HG02852 (cell line): ENCODE data around the gene KMT2D.
"Not testable (repeated sequence)": the region's sequence is repeated elsewhere in the genome, so short reads cannot be mapped to it uniquely, and the experiment has no call there.

Experiments
- ATAC-seq: cut with Tn5 transposase; IDR thresholded peaks from one replicate; pipeline ENCODE4 v1.9.1; 2021; ENCODE audit warnings: mild to moderate bottlenecking, moderate library complexity; ENCODE audit not compliant: unreplicated experiment

The KMT2D gene

GRCh38 chr12:49089821-49090773, 29.5 kb upstream of the KMT2D start:
- ATAC-seq: no peak

GRCh38 chr12:49088932-49089330, 28.3 kb upstream of the KMT2D start:
- ATAC-seq: no peak

DNA sequence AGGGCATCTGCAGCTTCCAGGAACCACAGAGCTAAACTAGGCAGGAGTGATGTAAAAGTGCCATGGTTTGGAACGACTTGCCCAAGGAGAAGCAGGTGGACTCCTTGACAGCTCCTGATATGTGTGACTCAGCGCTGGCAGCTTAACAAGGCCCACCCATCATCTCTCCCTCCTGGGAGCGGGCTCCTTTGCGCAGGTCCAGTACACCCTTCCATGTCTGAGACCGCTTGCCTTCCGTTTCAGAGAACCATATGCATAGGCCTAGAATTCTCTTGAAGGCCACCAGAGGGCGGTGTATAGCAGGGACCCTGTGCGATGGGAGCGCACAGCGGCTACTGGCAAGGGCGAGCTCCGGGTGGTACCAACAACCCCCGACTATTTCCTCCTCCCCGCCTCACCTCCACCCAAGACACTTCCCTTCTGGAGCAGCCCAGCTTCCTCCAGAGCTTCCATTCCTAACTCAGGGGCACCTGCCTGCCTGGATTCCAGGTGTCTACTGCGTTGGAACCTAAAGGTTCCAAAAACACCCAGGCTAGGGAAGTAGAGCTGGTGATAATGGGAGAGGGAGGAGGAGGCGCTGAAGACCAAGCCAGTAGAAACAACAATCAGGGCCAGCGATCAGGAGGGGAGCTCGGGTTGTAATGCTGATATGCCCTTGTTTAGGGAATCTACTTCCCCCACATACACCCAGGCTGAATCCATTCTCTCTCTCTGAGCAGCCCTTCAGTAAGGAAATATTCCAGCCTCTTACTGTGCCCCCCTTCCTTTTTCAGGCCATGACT, 27.7 kb upstream of the KMT2D start:
- peak; percentile 77 for ATAC-seq

- ATAC-seq: no peak
Measured at GRCh38 chr12:49086116-49086515, 25.5 kb upstream of the KMT2D start.

GRCh38 chr12:49084438-49084837, 23.8 kb upstream of the KMT2D start:
- no peak for ATAC-seq

DNA sequence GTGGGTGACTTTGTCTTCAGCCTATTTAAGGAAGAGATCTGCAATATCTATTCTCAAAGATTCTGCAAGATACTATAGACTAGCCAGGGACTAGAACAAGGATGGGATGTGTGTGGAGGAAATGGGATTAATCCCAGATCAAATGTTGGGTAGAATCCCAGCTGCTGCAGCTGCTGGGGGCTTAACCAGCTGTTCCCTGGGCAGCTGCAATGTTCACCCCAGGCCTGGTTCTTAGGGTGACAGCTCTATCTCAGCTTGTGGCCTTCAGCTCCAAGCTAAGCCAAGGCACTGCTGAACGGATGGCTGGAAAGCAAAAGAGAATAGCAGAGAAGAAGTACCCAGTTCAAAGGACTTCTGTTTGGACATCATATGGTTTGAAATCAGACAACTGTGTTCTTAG, 19.2 kb upstream of the KMT2D start:
- no peak for ATAC-seq

DNA sequence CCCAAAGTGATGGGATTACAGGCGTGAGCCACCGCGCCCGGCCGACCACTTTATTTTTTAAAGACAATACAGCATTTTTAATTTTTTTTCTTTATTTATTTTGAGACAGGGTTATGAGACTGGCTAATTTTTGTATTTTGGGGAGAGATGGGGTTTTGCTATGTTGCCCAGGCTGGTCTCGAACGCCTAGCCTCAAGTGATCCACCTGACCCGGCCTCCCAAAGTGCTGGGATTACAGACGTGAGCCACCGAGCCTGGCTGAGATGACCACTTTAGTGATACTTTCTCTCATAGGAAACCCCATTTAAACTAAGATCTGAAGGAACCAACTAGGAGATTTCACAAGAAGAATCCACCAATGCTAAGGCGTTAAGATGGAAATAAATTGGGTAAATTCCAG, 10.4 kb upstream of the KMT2D start:
- no peak for ATAC-seq

DNA sequence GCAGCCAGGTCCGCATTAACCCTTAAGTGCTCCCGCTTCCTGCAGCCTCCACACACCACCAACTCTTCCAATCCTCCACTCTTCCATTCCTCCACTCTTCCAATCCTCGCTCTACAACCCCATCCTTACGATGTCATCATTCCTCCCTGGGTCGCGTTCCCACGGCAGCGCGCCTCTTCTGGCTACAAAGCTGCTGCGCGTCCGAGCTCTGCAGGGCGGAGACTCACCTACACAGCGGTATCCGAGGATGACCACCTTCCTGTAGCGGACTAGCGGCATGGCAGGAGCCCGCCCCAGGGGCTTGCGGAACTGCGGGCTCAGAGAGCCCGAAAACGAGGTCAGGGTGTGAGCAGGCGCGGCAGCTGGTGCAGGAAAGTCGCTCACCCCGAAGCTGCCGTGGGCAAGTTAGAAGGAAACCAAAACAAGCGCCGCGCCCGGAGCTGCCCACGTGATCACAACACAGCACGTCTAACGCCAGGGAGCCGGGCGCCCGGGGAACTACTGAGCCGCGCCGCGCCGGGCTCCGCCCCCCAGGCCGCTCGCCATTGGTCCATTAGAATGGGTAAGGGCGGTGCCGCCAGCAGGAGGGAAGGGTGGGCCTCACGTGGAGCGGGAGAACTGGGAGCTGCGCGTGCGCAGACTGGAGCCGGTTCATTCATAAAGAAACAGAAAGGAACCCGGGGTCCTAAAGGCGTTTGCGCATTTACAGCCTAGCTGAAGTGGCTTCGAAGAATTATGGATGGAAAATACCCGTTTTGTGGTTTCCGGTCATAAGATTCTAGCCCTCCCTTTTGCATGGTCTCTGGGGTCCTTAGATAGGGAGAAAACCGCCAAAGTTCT, 9.1 kb upstream of the KMT2D start, which contains the start of gene RHEBL1:
TSS of gene RHEBL1 (minus strand) at position 473 of the 840 bp plus-strand sequence. CDS start at position 279, 194 bp downstream.
- peak; percentile 99 for ATAC-seq

DNA sequence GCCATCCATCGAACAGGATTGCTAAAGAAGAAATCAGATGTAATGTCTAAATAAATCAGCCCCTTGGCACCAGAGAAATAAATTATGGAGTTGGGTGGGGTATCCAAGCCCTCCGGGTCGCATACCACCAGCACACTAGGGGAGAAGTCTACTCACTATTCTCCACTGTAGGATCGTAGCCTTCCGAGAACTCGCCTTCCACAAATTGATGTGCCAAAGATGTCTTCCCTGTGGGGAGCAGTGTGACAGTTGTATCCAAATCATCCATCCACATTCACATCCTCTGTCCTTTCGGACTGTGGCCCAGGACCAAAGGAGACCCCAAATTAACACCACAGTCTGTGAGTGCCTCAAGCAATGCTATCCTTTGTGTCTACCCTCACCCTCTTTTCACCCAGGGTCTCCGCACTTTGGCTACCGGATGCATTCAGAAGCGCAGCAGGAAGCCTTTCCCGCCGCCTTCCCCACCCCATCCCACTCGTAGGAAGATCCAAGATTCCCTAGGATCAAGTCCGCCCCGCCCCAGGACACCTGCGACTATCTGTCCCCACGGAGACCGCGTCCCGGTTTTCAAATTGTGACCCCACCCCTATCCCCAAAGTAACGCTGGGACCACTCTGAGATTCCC, 8.4 kb upstream of the KMT2D start:
- ATAC-seq: no peak

DNA sequence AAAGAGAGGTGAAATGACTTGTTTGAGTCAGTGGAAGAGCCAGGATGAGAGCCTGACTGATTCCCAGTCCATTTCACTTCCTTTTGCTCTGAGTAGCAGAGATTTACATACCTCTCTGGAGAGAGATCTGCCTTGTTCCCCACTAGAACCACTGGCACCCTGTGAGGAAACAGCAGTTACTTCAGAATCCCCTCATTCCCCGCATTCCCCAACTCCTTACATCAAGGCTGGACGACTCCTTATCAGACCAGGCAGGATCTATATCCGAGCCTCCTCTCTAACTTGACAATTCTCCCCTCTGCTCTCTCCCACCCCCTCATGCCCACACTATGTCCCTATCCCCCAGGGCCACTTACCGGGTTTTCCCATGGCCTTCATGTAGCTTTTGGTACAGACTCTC, 5.5 kb upstream of the KMT2D start:
- no peak for ATAC-seq

- ATAC-seq: no peak
Measured at GRCh38 chr12:49064767-49065152, 4.2 kb upstream of the KMT2D start.

GRCh38 chr12:49061916-49062315, 1.3 kb upstream of the KMT2D start:
- not testable (repeated sequence) for ATAC-seq

DNA sequence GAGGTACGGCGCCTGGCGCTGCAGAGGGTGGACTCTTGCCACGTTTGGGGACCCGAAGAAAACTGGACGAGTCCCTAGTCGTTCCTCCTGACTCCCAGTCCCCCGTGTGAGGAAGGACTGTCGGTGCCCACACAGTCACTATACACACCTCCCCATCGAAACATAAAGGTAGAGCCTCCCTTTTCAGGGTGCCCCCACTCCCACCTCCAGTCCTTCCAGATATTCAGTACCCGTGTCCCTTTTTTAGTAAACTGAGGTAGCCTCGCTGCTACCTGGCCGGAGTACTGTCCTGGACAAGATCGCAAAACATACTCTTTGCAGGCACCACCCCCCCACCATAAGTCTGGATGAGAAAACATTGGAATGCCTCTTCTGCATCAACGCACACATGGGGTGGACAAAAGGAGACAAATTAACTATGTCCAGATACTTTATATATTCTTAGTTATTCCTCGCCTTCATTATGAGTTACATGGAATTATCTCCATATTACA, 610 bp upstream of the KMT2D start:
- no peak for ATAC-seq

DNA sequence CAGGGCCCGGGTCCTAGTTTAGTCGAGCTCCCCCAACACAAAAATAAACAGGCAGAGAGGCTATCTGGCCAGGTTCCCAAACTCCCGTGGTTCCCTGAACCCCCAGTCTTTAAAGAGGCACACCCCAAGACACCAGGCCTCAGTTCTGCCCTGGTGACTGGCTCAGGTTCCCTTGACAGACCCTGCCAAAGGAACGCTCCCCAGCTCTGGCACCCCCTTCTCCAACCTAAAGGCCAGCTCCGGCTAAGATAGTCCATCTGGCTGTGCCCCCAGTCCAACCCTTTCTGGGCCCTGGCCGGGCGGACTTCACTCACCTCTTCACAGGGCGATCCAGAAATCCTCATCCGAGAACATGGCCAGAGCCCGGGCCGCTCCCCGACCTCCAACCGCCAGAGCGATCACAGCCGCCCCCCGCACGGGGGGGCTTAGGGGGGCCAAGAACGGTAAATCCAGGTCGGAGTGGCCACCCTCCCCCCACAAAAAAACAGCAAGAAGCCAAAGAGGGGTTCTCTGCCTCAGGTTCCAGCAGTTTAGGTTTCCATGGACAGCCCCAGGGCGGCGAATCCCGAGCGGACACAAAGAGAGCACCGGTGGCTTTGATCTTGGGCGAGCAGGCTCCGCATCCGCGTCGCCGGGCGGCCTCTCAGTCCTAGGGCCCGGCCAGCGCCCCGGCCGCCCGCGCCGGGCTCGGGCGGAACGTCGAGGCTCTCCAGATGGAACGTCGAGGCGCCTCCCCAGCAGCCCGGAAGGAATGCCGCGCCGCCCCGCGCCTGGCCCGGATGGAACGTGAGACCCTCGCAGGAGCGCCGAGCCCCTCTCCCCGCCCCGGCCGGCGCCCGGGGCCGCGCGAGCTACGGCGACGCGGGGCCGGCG, 1.1 kb downstream of the KMT2D start:
- ATAC-seq: peak; percentile 13

DNA sequence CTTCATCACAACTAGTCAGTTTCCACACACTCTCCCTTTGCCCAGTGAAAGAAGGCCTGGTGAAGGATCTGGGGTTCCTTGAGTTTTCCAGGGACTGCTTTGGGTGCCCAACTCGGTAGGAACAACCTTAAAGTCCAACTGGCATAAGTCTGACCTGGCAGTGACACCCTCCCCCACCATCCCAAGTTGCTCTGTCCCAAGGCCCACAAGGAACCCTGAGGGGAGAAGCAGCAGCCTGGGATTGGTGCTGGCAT, 1.6 kb downstream of the KMT2D start:
- ATAC-seq: no peak

DNA sequence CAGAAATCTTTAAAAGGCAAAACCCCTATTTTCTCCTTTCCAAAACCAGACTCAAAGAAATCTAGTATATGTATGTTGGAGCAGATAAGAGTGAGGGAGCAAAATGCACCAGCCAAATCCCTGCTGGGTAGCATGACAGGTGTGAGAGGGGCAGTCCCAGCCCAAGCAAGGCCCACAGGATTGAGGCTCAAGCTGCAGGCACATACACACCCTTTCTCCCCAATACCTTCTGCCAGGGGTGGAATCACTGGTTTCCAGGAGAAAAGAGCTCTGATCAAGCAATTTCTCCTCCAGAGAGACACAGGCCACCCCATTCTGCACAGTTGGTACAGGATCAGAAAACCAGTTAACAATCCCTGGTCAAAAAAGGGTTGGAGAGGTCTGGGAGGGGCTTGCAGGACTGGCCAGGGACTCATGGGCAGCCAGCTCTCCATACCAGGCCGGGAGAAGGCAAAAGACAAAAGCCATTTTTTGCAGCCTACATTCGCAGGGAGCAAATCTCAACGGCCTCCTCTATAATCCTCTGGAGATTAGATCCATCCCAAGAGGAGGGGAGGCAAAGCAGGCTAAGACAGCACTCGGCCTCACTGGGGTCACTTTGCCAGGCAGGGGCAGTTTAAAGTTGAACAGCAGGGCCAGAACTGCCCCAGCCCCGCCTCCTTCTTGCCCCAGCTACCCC, 2.1 kb downstream of the KMT2D start:
- ATAC-seq: no peak

- no peak for ATAC-seq
Measured at GRCh38 chr12:49057888-49058287, 2.7 kb downstream of the KMT2D start.

DNA sequence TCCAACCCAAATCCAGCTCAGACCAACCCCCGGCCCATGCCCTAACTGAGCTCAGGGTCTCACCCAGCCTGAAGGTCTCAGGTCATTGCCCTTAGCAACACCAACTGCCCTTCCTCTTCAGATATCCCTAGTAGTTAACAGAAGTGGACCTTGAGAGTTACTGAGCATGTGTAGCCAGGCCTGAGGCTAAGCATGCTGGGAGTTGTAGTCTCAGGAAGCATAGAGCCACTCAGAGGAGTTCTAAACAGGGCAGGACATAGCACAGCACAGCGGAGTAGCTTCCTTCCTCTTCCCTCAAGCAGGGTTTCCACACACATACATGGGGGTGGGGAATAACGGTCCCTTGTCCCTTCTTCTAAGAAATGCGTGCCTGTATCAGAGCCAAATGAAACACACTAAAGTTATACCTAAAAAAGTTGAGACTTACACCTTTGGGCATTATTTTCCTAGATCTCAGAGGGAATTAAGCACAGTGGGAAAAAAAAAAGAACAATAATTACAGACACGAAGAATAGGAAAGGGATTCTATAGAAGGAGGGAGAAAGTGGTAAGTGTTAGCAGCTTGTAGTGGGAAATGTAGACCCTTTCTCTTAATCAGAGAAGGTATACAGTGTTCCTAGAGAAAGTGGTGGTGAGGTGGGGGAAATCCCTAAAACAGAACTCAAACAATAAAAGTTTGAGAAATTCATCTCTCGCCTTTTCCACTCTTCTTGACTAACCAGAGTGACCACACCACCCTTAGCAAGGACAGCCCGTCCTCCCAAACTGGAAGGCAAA, 4.4 kb downstream of the KMT2D start:
- peak; percentile 68 for ATAC-seq
